ENCODE measurements around the gene SLC1A6. TPM values are rescaled to one million over a fixed set of nuclear protein-coding genes. Genes with fewer than 3 reads are reported as not detected.

The SLC1A6 gene
- polyA plus RNA-seq, 3 donors: 0.36 to 0.47 (median 0.46) TPM

Other genes with a start within 250 kb of the SLC1A6 start
- under 1 TPM; 0.42 to 0.97 (median 0.64) TPM for gene ADGRE2, start 201.3 kb downstream of the SLC1A6 start, polyA plus RNA-seq (ENCODE audit: insufficient read length in 3 of 3)
- gene OR7A5, start 144.7 kb downstream of the SLC1A6 start, polyA plus RNA-seq (ENCODE audit: insufficient read length in 3 of 3): under 1 TPM in 1 of 3 donors, not detected in 2; 0.03 TPM
- under 1 TPM; 0.06 to 0.12 (median 0.10) TPM for gene OR7C1, start 144.7 kb downstream of the SLC1A6 start, polyA plus RNA-seq (ENCODE audit: insufficient read length in 3 of 3)
- gene OR7A10, start 130.9 kb downstream of the SLC1A6 start, polyA plus RNA-seq (ENCODE audit: insufficient read length in 3 of 3): not detected
- under 1 TPM in 1 of 3 donors, not detected in 2; 0.06 TPM for gene OR7A17, start 93.7 kb downstream of the SLC1A6 start, polyA plus RNA-seq (ENCODE audit: insufficient read length in 3 of 3)
- gene OR7C2, start 38.4 kb downstream of the SLC1A6 start, polyA plus RNA-seq (ENCODE audit: insufficient read length in 3 of 3): not detected
- not detected for gene CASP14, start 69.6 kb upstream of the SLC1A6 start, polyA plus RNA-seq (ENCODE audit: insufficient read length in 3 of 3)
- gene OR1I1, start 102.3 kb upstream of the SLC1A6 start, polyA plus RNA-seq (ENCODE audit: insufficient read length in 3 of 3): under 1 TPM; 0.04 to 0.09 (median 0.06) TPM
- gene SYDE1, start 127.5 kb upstream of the SLC1A6 start, polyA plus RNA-seq (ENCODE audit: insufficient read length in 3 of 3): 10 to 100 TPM; 18.7 to 25.4 (median 21.3) TPM
- 100 to 1,000 TPM in 2 of 3 donors, 10 to 100 TPM in 1; 96.0 to 146 (median 111) TPM for gene NOTCH3, start 221.1 kb upstream of the SLC1A6 start, polyA plus RNA-seq (ENCODE audit: insufficient read length in 3 of 3)

Measured in renal cortex interstitium (tissue), 3 donors.